ENCODE data around the gene DYNAP. TPM values are rescaled to one million over a fixed set of nuclear protein-coding genes. Genes with fewer than 3 reads are reported as not detected.
A peak's percentile ranks its signal among the peaks of the same experiment; 100 is the strongest.

The DYNAP gene
- total RNA-seq, 1 experiment from 2014 or later, result not detected

- no peak overlapping the region for H2AFZ ChIP-seq (ENCODE audit: low read length)
- no peaks in the 10 kb centered on the region for H3K79me2 ChIP-seq (ENCODE audit: low read length)
- H3K4me2 ChIP-seq (ENCODE audit: low read depth, low read length, poor library complexity, severe bottlenecking), result no peak overlapping the region
- H3K4me1 ChIP-seq (ENCODE audit: low read length), result no peaks in the 10 kb centered on the region
- H3K27ac ChIP-seq (ENCODE audit: low read length), result no peak overlapping the region
- no peaks in the 10 kb centered on the region for H4K20me1 ChIP-seq (ENCODE audit: insufficient read depth, low read depth, low read length)
- H3K9ac ChIP-seq (ENCODE audit: low read length), result no peak overlapping the region
- no peak overlapping the region for H3K4me3 ChIP-seq (ENCODE audit: low read length)
- no peaks in the 10 kb centered on the region for H3K36me3 ChIP-seq (ENCODE audit: insufficient read depth, low read length)
- H3K9me2 ChIP-seq (replicated peaks; ENCODE audit: insufficient read depth, low read length), result no peaks in the 10 kb centered on the region
- no peaks in the 10 kb centered on the region for H3K9me3 ChIP-seq (ENCODE audit: low read length)
- H3K27me3 ChIP-seq (ENCODE audit: low read length), result no peaks in the 10 kb centered on the region
- no peak for DNase-seq
Measured at GRCh38 chr18:54584065-54584464, 7.0 kb upstream of the DYNAP start.

- no peak overlapping the region for H2AFZ ChIP-seq (ENCODE audit: low read length)
- DNase-seq, result no peak
- no peaks in the 10 kb centered on the region for H3K4me1 ChIP-seq (ENCODE audit: low read length)
- no peaks in the 10 kb centered on the region for H3K9me2 ChIP-seq (replicated peaks; ENCODE audit: insufficient read depth, low read length)
- no peak overlapping the region for H3K9ac ChIP-seq (ENCODE audit: low read length)
- H3K4me2 ChIP-seq (ENCODE audit: low read depth, low read length, poor library complexity, severe bottlenecking), result no peak overlapping the region
- H3K27ac ChIP-seq (ENCODE audit: low read length), result no peak overlapping the region
- no peaks in the 10 kb centered on the region for H3K9me3 ChIP-seq (ENCODE audit: low read length)
- no peaks in the 10 kb centered on the region for H3K27me3 ChIP-seq (ENCODE audit: low read length)
- H3K4me3 ChIP-seq (ENCODE audit: low read length), result no peak overlapping the region
- H3K36me3 ChIP-seq (ENCODE audit: insufficient read depth, low read length), result no peaks in the 10 kb centered on the region
- H4K20me1 ChIP-seq (ENCODE audit: insufficient read depth, low read depth, low read length), result no peaks in the 10 kb centered on the region
- H3K79me2 ChIP-seq (ENCODE audit: low read length), result no peaks in the 10 kb centered on the region
Measured at GRCh38 chr18:54585743-54586142, 5.3 kb upstream of the DYNAP start.

GRCh38 chr18:54604211-54604610, 13.2 kb downstream of the DYNAP start:
- Histone ChIP-seq H3K27ac (ENCODE audit: low read length) (no peak overlapping the region), H3K36me3 (ENCODE audit: insufficient read depth, low read length) (no peaks in the 10 kb centered on the region), H3K4me1 (ENCODE audit: low read length) (peaks cover 13% of the 10 kb centered on the region), H4K20me1 (ENCODE audit: insufficient read depth, low read depth, low read length) (no peaks in the 10 kb centered on the region), H3K9me2 (replicated peaks; ENCODE audit: insufficient read depth, low read length) (no peaks in the 10 kb centered on the region), H3K9ac (ENCODE audit: low read length) (no peak overlapping the region), H3K4me3 (ENCODE audit: low read length) (no peak overlapping the region), H2AFZ (ENCODE audit: low read length) (no peak overlapping the region), H3K9me3 (ENCODE audit: low read length) (no peaks in the 10 kb centered on the region), H3K79me2 (ENCODE audit: low read length) (no peaks in the 10 kb centered on the region), H3K4me2 (ENCODE audit: low read depth, low read length, poor library complexity, severe bottlenecking) (no peak overlapping the region), H3K27me3 (ENCODE audit: low read length) (no peaks in the 10 kb centered on the region)
- DNase-seq, result no peak

- H3K27me3 ChIP-seq (ENCODE audit: low read length), result no peaks in the 10 kb centered on the region
- H3K27ac ChIP-seq (ENCODE audit: low read length), result no peak overlapping the region
- H3K9me2 ChIP-seq (replicated peaks; ENCODE audit: insufficient read depth, low read length), result no peaks in the 10 kb centered on the region
- H3K9me3 ChIP-seq (ENCODE audit: low read length), result no peaks in the 10 kb centered on the region
- no peak overlapping the region for H3K4me3 ChIP-seq (ENCODE audit: low read length)
- no peak overlapping the region for H2AFZ ChIP-seq (ENCODE audit: low read length)
- no peaks in the 10 kb centered on the region for H4K20me1 ChIP-seq (ENCODE audit: insufficient read depth, low read depth, low read length)
- H3K4me1 ChIP-seq (ENCODE audit: low read length), result peaks cover 13% of the 10 kb centered on the region
- no peak overlapping the region for H3K4me2 ChIP-seq (ENCODE audit: low read depth, low read length, poor library complexity, severe bottlenecking)
- no peak for DNase-seq
- no peaks in the 10 kb centered on the region for H3K36me3 ChIP-seq (ENCODE audit: insufficient read depth, low read length)
- H3K79me2 ChIP-seq (ENCODE audit: low read length), result no peaks in the 10 kb centered on the region
- no peak overlapping the region for H3K9ac ChIP-seq (ENCODE audit: low read length)
Measured at GRCh38 chr18:54606835-54607212, 15.8 kb downstream of the DYNAP start.

- H3K9ac ChIP-seq (ENCODE audit: low read length), result no peak overlapping the region
- no peaks in the 10 kb centered on the region for H3K79me2 ChIP-seq (ENCODE audit: low read length)
- peak overlapping the region; percentile 64 for H3K4me2 ChIP-seq (ENCODE audit: low read depth, low read length, poor library complexity, severe bottlenecking)
- H3K9me3 ChIP-seq (ENCODE audit: low read length), result no peaks in the 10 kb centered on the region
- H3K4me3 ChIP-seq (ENCODE audit: low read length), result peak overlapping the region; percentile 47
- H3K36me3 ChIP-seq (ENCODE audit: insufficient read depth, low read length), result no peaks in the 10 kb centered on the region
- no peak overlapping the region for H3K27ac ChIP-seq (ENCODE audit: low read length)
- peak; percentile 53 for DNase-seq
- H3K4me1 ChIP-seq (ENCODE audit: low read length), result peaks cover 13% of the 10 kb centered on the region
- H3K9me2 ChIP-seq (replicated peaks; ENCODE audit: insufficient read depth, low read length), result no peaks in the 10 kb centered on the region
- no peaks in the 10 kb centered on the region for H4K20me1 ChIP-seq (ENCODE audit: insufficient read depth, low read depth, low read length)
- H3K27me3 ChIP-seq (ENCODE audit: low read length), result no peaks in the 10 kb centered on the region
- H2AFZ ChIP-seq (ENCODE audit: low read length), result peak overlapping the region; percentile 36; the same call in 1 of the 2 replicates
Measured at GRCh38 chr18:54607213-54608027, 16.4 kb downstream of the DYNAP start.

- Histone ChIP-seq H2AFZ (ENCODE audit: low read length) (peak overlapping the region; percentile 36; the same call in 1 of the 2 replicates), H3K9me3 (ENCODE audit: low read length) (no peaks in the 10 kb centered on the region), H3K36me3 (ENCODE audit: insufficient read depth, low read length) (no peaks in the 10 kb centered on the region), H3K4me3 (ENCODE audit: low read length) (peak overlapping the region; percentile 47), H3K9me2 (replicated peaks; ENCODE audit: insufficient read depth, low read length) (no peaks in the 10 kb centered on the region), H3K27me3 (ENCODE audit: low read length) (no peaks in the 10 kb centered on the region), H3K79me2 (ENCODE audit: low read length) (no peaks in the 10 kb centered on the region), H3K9ac (ENCODE audit: low read length) (no peak overlapping the region), H4K20me1 (ENCODE audit: insufficient read depth, low read depth, low read length) (no peaks in the 10 kb centered on the region), H3K4me1 (ENCODE audit: low read length) (peaks cover 13% of the 10 kb centered on the region), H3K27ac (ENCODE audit: low read length) (no peak overlapping the region), H3K4me2 (ENCODE audit: low read depth, low read length, poor library complexity, severe bottlenecking) (peak overlapping the region; percentile 64)
- DNase-seq, result no peak
Measured at GRCh38 chr18:54608028-54608642, 17.1 kb downstream of the DYNAP start.

GRCh38 chr18:54611816-54612215, 20.8 kb downstream of the DYNAP start:
- no peaks in the 10 kb centered on the region for H3K9me3 ChIP-seq (ENCODE audit: low read length)
- H2AFZ ChIP-seq (ENCODE audit: low read length), result no peak overlapping the region
- no peak overlapping the region for H3K27ac ChIP-seq (ENCODE audit: low read length)
- no peaks in the 10 kb centered on the region for H3K36me3 ChIP-seq (ENCODE audit: insufficient read depth, low read length)
- no peaks in the 10 kb centered on the region for H4K20me1 ChIP-seq (ENCODE audit: insufficient read depth, low read depth, low read length)
- no peaks in the 10 kb centered on the region for H3K27me3 ChIP-seq (ENCODE audit: low read length)
- H3K79me2 ChIP-seq (ENCODE audit: low read length), result no peaks in the 10 kb centered on the region
- H3K9me2 ChIP-seq (replicated peaks; ENCODE audit: insufficient read depth, low read length), result no peaks in the 10 kb centered on the region
- H3K9ac ChIP-seq (ENCODE audit: low read length), result no peak overlapping the region
- no peak overlapping the region for H3K4me2 ChIP-seq (ENCODE audit: low read depth, low read length, poor library complexity, severe bottlenecking)
- peaks cover 20% of the 10 kb centered on the region for H3K4me1 ChIP-seq (ENCODE audit: low read length)
- DNase-seq, result no peak
- H3K4me3 ChIP-seq (ENCODE audit: low read length), result no peak overlapping the region

GRCh38 chr18:54612237-54612636, 21.2 kb downstream of the DYNAP start:
- Histone ChIP-seq H3K9ac (ENCODE audit: low read length) (no peak overlapping the region), H3K4me1 (ENCODE audit: low read length) (peaks cover 21% of the 10 kb centered on the region), H3K27ac (ENCODE audit: low read length) (no peak overlapping the region), H3K4me3 (ENCODE audit: low read length) (no peak overlapping the region), H3K9me2 (replicated peaks; ENCODE audit: insufficient read depth, low read length) (no peaks in the 10 kb centered on the region), H3K27me3 (ENCODE audit: low read length) (no peaks in the 10 kb centered on the region), H3K79me2 (ENCODE audit: low read length) (no peaks in the 10 kb centered on the region), H3K36me3 (ENCODE audit: insufficient read depth, low read length) (no peaks in the 10 kb centered on the region), H4K20me1 (ENCODE audit: insufficient read depth, low read depth, low read length) (no peaks in the 10 kb centered on the region), H2AFZ (ENCODE audit: low read length) (no peak overlapping the region), H3K4me2 (ENCODE audit: low read depth, low read length, poor library complexity, severe bottlenecking) (no peak overlapping the region), H3K9me3 (ENCODE audit: low read length) (no peaks in the 10 kb centered on the region)
- no peak for DNase-seq

Data from Karpas-422 (cell line).